HG03342 (cell line): Measurements from ENCODE around the gene DNAJB4.

Experiments
- ATAC-seq: cut with Tn5 transposase; IDR thresholded peaks from one replicate; pipeline ENCODE4 v1.9.1; 2021; ENCODE audit warnings: mild to moderate bottlenecking, moderate library complexity; ENCODE audit not compliant: unreplicated experiment

The DNAJB4 gene

DNA sequence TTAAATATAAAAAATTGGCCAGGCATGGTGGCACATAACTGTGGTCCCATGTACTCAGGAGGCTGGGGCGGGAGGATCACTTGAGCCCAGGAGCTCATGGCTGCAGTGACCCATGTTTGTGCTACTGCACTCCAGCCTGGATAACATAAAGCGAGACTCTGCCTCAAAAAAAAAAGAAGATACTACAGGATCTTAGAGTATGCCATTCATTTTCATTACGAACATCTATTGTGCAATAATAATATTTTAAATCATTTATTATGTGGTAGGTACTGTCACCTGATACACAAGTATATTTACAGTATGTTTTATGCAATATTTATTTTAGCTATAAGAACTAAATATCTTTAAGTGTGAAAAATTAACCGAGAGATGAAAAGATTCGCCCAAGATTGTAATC lies 31.7 kb downstream of the DNAJB4 start:
- no peak for ATAC-seq

DNA sequence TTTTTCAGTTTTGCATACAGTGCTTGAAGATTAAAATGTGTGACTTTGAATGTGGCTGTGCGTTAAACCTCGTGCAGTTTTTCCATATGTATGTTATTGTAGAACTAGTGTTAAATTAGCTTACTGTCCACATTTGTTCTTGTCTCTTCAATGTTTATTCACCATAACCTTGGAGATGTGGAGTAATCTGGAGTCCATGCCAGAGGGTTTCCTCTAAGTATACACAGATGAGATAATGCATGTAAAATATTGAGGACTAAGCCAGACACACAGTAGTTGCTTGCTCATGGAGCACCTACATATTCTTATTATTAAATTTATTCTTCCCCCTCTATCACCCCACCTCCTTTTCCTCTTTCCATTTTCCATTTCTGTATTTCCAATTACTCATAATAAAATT lies 33.3 kb downstream of the DNAJB4 start:
- no peak for ATAC-seq

DNA sequence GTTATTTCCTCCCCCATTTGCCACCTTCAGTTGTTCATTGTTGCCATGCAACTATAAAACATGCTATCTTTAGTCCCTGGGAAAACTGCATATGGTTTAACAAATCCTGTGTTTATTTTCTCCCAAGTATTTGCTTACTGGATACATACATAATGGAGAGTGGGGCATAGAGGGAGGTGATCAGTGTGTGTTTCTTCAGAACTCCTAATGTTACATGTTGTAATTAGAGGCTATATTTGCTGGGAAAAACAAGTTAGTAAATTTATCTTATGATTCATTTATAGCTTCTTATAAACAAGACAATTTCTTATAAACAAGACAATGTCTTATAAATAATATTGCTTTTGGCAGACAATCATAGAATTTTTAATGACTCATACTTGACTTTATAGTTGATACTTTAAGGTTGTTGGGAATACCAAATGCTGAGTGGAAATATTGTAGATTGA lies 33.8 kb downstream of the DNAJB4 start:
- ATAC-seq: no peak

DNA sequence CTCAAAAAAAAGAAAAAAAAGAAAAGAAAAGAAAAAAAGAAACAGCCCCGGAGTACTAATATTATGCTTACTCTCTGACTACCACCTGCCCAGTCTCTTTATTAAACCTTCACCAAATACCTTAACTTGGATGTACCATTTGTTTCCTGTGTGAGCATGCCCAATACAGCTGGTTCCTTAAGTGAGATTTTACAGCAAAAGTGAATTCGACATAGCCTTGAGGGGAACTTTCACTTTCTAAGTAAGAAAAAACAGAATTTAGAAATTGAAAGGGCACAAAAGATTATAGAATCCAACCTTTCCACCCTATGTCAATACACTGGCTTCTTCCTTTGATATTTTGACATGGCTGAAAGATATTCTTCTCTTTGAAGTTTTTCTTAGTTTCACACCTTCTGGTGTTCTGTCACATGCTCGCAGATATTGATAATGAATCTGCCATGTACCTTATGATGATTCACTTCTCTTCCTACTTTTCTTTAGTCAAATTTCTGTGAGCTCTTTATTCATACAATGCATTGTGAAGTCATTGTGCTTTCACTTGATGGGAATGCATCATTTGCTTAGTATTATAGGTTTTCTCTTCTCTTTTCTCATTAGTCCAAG lies 35.8 kb downstream of the DNAJB4 start:
- ATAC-seq: no peak

DNA sequence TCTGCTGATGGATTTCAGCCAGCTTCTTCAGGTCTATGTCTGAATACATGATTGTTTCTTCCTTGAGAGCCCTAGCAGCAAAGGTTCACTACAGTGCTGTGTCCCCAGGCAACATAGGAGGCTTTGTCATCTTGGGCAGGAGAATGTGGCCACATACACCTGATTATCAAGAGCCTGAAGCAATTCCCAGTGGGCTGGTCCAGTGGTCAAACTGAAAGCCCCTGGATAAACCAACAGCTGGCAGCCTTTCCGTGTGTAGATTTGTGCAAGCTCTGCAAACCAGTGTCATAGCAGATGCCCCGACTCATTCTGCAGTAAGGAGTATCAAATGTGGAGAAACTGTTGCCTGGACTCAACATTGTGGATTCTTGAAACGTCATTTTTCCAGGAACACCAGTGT lies 38.7 kb downstream of the DNAJB4 start:
- no peak for ATAC-seq

DNA sequence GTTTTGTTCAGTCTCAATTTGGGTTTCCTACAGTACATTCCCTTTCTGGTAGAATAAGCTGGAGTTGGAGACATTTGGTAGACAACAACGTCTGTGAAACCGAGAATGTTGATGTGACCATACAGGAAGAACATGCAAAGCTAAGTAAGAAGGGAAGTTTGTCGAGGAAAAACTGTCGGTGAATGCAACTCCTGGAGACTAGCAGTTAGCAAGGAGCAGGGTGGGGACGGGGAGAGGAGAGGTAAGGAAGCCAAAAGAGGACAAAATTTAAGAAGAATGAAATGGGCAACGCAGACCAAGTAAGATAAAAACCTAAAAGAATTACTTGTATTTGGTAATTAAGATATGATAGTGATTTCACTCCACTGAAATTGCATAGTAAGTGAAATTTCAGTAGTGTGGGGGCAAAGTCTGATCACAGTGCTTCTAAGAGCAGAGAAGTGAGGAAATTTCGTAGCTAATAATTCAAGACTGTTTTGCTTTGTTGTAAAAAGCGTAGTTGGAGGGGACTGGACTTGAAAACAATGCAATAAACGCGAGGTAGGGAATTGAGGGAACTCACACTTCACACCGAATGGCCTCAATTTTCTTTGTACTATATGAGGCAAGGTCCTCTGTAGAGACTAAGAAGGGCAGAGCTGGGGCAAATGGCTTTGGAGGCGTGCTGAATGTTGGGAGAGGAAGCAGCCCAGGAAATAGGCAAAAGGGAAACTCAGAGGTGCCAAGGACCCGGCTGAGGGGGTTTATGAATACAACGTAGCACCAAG lies 40.2 kb downstream of the DNAJB4 start:
- ATAC-seq: no peak

DNA sequence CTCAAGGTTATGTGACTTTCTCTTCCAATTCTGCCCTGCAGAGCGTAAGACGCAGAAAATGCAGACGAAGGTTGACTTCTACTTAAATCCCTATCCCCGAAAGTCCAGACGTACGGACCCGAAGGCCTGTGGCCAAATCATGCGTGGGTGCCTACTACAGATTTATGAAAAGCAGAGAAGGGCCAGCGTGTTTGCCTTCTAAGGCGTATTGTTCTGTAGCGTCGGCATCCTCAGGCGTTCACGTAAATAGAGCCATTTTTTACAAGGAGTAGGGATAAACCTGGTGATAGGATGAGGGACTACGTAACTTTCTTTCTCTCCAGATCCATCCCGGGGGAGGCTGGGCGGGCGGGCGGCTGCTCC lies 40.8 kb downstream of the DNAJB4 start:
- no peak for ATAC-seq

GRCh38 chr1:78045926-78046778 lies 41.4 kb downstream of the DNAJB4 start, which contains the start of gene GIPC2:
GIPC2 (plus strand) TSS chr1:78045966; CDS start chr1:78046095, 129 bp downstream.
- ATAC-seq: peak; percentile 55

DNA sequence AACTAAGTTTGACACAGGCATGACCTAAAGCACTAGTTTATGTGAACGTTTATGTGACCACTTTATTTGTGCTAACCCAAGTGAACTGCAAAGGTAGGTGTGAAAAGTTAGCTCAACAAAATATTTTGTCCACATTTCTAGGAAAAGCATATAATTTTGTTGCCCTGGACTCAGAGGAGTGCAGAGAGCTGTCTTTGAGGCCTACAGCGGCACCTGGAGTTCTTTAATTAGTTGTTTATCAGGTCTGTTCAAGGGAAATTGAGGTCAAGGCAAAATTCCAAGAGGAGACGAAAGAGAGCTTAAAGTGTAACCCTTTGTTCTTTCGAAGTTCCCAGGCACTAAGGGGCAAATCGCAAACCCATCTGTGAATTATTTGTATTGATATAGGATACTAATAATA lies 42.4 kb downstream of the DNAJB4 start:
- no peak for ATAC-seq

GRCh38 chr1:78047631-78048030 lies 42.9 kb downstream of the DNAJB4 start:
- ATAC-seq: no peak

DNA sequence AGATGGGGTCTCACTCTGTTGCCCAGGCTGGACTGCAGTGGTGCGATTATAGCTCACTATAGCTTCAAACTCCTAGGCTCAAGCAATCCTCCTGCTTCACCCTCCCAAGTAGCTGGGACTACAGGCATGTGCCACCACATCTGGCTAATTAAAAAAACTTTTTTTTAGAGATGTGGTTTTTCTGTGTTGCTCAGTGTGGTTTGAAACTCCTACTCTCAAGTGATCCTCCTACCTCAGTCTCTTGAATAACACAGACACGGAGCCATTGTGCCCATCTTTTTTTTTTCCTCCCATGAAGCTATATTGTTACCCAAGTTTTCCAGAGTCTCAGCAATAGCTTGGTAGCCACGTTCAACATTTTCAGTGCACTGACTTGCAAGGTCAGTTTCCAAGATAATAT lies 43.7 kb downstream of the DNAJB4 start:
- no peak for ATAC-seq

DNA sequence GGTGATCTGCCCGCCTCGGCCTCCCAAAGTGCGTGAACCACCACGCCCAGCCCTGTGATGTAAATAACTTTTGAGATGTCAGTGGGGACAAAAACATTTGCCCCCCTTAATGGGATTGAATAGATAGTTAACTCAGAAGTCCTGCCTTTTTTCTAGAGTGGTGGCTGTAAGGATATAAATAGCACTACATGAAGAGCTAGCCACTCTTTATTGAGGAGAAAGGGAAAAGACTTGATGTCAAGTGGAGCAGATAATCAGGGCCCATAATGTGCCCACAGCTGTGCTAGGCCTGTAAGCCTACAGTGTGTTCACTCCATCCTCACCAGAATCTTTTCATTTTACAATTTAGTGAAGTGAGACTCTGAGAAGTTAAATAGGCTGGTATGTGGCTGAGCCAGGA lies 44.7 kb downstream of the DNAJB4 start:
- no peak for ATAC-seq

- no peak for ATAC-seq
Observed at GRCh38 chr1:78051005-78051404, 46.3 kb downstream of the DNAJB4 start.

DNA sequence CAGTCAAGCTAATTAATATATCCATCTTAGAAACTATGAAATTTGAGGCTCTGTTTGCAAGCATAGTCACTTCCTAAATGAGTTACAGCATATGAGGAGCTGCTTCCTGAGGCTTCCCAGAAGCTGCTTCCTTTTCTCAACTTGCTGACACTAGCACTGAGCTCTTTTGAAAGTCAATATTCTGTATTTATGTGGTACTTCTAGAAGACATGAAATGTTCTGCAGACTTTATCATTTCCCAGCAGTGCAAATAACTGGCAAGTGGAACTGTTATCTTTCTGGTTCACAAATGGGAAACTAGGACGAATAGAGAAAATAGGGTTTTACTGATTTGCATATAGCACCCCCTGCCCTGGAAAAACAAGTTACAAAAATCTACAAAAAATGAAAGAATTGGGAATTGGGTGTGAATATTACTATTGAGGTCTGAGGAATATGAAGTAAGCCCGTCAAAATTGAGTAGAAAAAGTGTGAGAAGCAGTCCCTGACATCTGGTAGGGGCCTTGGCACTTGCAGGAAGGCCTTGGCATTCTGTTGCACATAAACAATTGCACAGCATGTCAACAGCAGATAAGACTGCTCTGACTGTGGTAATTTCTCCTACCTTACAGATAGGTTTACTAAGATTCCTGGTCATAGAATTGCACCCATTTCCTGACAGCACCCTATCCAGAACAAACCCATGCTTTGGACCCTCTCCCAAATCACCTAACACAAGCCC lies 48.1 kb downstream of the DNAJB4 start:
- ATAC-seq: no peak

DNA sequence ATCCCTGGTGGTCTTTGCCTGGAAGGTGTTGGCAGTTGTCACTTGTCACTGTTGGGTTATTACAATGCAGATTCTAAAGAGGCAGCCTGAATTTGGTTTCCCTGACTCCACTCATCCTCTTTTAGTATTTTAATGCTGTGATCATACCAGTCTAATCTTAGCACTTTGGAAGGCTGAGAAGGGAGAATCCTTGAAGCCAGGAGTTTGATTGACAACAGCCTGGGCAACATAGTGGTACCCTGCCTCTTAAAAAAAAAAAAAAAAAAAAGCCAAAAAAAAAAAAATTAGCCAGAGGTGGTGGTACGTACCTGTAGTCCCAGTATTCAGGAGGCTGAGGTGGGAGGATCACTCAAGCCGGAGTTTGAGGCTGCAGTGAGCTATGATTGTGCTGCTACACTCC lies 48.8 kb downstream of the DNAJB4 start:
- no peak for ATAC-seq

GRCh38 chr1:78054559-78054958 lies 49.8 kb downstream of the DNAJB4 start:
- no peak for ATAC-seq

- no peak for ATAC-seq
Observed at GRCh38 chr1:78054972-78055371, 50.2 kb downstream of the DNAJB4 start.

- no peak for ATAC-seq
Observed at GRCh38 chr1:78055565-78056132, 50.9 kb downstream of the DNAJB4 start.

DNA sequence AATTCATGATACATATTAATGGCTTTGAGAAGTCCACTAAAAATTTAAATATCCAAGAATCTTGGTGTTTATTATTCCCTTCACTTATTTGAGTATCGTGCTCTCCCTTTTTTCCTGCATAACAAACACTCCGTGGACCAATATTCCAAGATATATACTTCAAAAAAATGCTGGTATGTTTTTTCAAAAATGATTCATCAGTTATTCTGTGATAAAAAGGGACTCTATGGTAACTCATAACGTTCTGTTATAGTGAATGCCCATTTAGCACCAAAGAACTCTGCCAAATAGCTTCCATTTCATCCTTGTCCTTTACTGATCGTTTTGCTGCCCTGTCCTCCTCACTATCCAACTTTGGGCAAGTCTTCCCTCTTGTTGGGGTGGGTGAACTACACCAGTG lies 53.9 kb downstream of the DNAJB4 start:
- no peak for ATAC-seq

DNA sequence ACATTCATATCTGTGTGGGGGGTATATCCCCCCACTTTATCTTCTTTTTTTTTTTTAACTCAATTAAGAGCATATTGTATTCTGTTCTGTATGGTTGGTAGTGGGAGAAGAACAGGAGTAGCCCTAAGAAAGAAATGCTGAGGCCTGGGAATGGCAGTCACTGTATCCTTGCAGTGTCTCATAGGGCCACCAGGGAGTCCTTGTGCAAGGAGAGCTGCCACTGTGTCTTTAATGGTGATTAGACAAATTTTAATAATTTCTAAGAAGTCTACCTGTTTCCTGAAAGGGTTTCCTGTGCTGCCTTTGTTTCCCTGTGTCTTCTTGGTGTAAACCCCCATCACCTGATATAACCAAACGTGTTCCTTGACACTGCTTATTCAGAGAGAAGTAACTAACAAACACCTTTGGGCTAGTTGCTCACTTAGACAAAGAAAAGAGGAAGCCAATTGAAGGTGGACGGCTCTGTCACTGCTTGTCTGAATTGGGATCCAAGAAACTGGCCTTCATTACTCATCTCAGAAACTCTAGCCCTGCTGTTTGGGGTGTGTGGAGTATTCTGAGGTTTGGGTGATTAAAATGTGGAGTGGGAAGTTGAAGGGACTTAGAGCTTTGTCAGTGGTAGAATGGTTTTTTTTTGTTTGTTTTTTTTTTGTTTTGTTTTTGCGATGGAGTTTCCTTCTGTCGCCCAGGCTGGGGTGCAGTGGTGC lies 56.3 kb downstream of the DNAJB4 start:
- peak; percentile 92 for ATAC-seq
